K562 (cell line): ENCODE measurements around the gene LDB2. TPM values are rescaled to one million over a fixed set of nuclear protein-coding genes. Genes with fewer than 3 reads are reported as not detected.

Experiments
- ATAC-seq: fragments of 200-7000 bp; cut with Tn5 transposase; 3 replicates; pipeline ENCODE4 v1.9.1; 2020; ENCODE audit warnings: moderate library complexity
- BruUV-seq: library from RNA; stranded (reverse); fragments of 400-500 nt; replicated peaks from 2 replicates; lab custom pipeline; 2021; lab: Mats Ljungman, UMichigan
- CTCF ChIA-PET: fragments of 300-600 bp; formaldehyde crosslinking; extraction: SDS; loops from one replicate; lab custom pipeline; 2021; ENCODE audit warnings: low intra/inter-chr PET ratio; lab: Yijun Ruan, JAX
- POLR2A ChIA-PET: fragments of 300-600, 350-650 bp; sonication (Branson Sonifier 250); formaldehyde crosslinking; extraction: SDS; loops from one replicate; lab custom pipeline; 2021; ENCODE audit warnings: antibody characterized with exemption, inconsistent platforms; lab: Yijun Ruan, JAX
- DNase-seq, 4 experiments: peaks; one replicate each; pipeline versions ENCODE4 v3.0.0 to v3.0.0-alpha.2; 2011 to 2018; ENCODE audit warnings: low spot score in 3 of 4, mixed read lengths in 3 of 4; ENCODE audit errors: extremely low read depth in 1 of 4
- FAIRE-seq: peaks from 2 replicates; lab custom pipeline; 2011; peaks lifted over from hg19 to GRCh38; lab: Jason Lieb, UNC
- H2AFZ ChIP-seq: 2 replicates; pipeline ENCODE4 v1.6.0; 2011; ENCODE audit warnings: low read depth, low read length, control low read depth, inconsistent platforms
- H3K27ac ChIP-seq: fragments of 200-600 bp; 3 replicates; pipeline ENCODE4 v1.8.0; 2011; ENCODE audit warnings: low read depth, mild to moderate bottlenecking, control low read depth, inconsistent platforms, low read length, moderate library complexity, mixed read lengths; ENCODE audit errors: extremely low read depth
- H3K27me3 ChIP-seq, 2 experiments: fragments of 300-600 bp in 1 of 2; 2 replicates in 1 of 2; 3 replicates in 1 of 2; pipeline versions ENCODE4 v1.6.0 to v1.8.0; 2011; ENCODE audit warnings: inconsistent platforms in 2 of 2, low read length in 2 of 2, mild to moderate bottlenecking in 1 of 2, mixed read lengths in 1 of 2, moderate library complexity in 1 of 2; ENCODE audit not compliant: control insufficient read depth in 2 of 2, insufficient read depth in 2 of 2
- H3K36me3 ChIP-seq: fragments of 300-600 bp; 3 replicates; pipeline ENCODE4 v1.8.0; 2011; ENCODE audit warnings: mild to moderate bottlenecking, low read length, inconsistent platforms; ENCODE audit not compliant: control insufficient read depth, insufficient read depth
- H3K4me1 ChIP-seq, 2 experiments: fragments of 200-600 bp in 1 of 2; replicated peaks in 1 of 2; 2 replicates in 1 of 2; 3 replicates in 1 of 2; pipeline versions ENCODE4 v1.5.1 to v1.8.0; 2011; ENCODE audit warnings: inconsistent platforms in 2 of 2, low read length in 2 of 2, mild to moderate bottlenecking in 1 of 2, mixed read lengths in 1 of 2, moderate library complexity in 1 of 2; ENCODE audit not compliant: control insufficient read depth in 2 of 2, insufficient read depth in 2 of 2
- H3K4me2 ChIP-seq: 2 replicates; pipeline ENCODE4 v1.6.1; 2011; ENCODE audit warnings: low read length, control low read depth, inconsistent platforms, mixed read lengths; ENCODE audit not compliant: insufficient read depth
- H3K4me3 ChIP-seq: fragments of 200-600 bp; sonication (generic), shearing (Covaris generic); 2 replicates; pipeline ENCODE4 v1.5.1; 2016; ENCODE audit warnings: control low read depth, inconsistent platforms
- H3K79me2 ChIP-seq: fragments of 200-600 bp; 3 replicates; pipeline ENCODE4 v1.8.0; 2011; ENCODE audit warnings: low read length, inconsistent platforms; ENCODE audit not compliant: control insufficient read depth, insufficient read depth
- H3K9ac ChIP-seq, 2 experiments: 2 replicates each; pipeline versions ENCODE4 v1.6.0 to v1.6.1; 2011; ENCODE audit warnings: low read depth in 2 of 2, low read length in 2 of 2, control low read depth in 1 of 2, inconsistent platforms in 1 of 2, mild to moderate bottlenecking in 1 of 2, mixed read lengths in 1 of 2; ENCODE audit not compliant: insufficient read depth in 1 of 2
- H3K9me1 ChIP-seq: one replicate; pipeline ENCODE4 v1.6.0; 2011; ENCODE audit warnings: inconsistent platforms, mild to moderate bottlenecking, low read length, moderate library complexity; ENCODE audit not compliant: control insufficient read depth, insufficient read depth
- H3K9me3 ChIP-seq: replicated peaks from 2 replicates; pipeline ENCODE4 v1.5.1; 2011; ENCODE audit warnings: low read depth, low read length, inconsistent platforms; ENCODE audit not compliant: control insufficient read depth, insufficient read depth
- H4K20me1 ChIP-seq: replicated peaks from 2 replicates; pipeline ENCODE4 v1.6.1; 2011; ENCODE audit warnings: low read length, inconsistent platforms, mixed read lengths; ENCODE audit not compliant: control insufficient read depth, insufficient read depth
- EHMT2 ChIP-seq: fragments of 450-650 bp; IDR thresholded peaks from 2 replicates; pipeline ENCODE4 v1.6.1; 2018; ENCODE audit warnings: antibody characterized with exemption
- HNRNPLL ChIP-seq: fragments of 200-400 bp; formaldehyde crosslinking; IDR thresholded peaks from 2 replicates; pipeline ENCODE4 v1.6.1; 2017; ENCODE audit warnings: low read length, low read depth, mild to moderate bottlenecking; ENCODE audit not compliant: poor library complexity, severe bottlenecking
- KAT8 ChIP-seq: fragments of 450-650 bp; IDR thresholded peaks from 2 replicates; pipeline ENCODE4 v1.6.1; 2016; ENCODE audit warnings: low read depth, mild to moderate bottlenecking
- MAFF ChIP-seq: IDR thresholded peaks from 2 replicates; pipeline ENCODE4 v1.6.1; 2012; ENCODE audit warnings: low read length, improper control_type of control experiment
- NCOA4 ChIP-seq: fragments of 450-650 bp; IDR thresholded peaks from 2 replicates; pipeline ENCODE4 v1.6.1; 2018; ENCODE audit warnings: mild to moderate bottlenecking; ENCODE audit not compliant: partially characterized antibody
- NFYB ChIP-seq: IDR thresholded peaks from 2 replicates; pipeline ENCODE4 v1.6.1; 2011; ENCODE audit warnings: mild to moderate bottlenecking, moderate library complexity; ENCODE audit not compliant: insufficient read length; ENCODE audit errors: extremely low read depth
- NR2F6 ChIP-seq: fragments of 450-650 bp; formaldehyde crosslinking; IDR thresholded peaks from 2 replicates; pipeline ENCODE4 v1.4.0; 2020; ENCODE audit warnings: mild to moderate bottlenecking
- PHTF2 ChIP-seq: fragments of 250-450 bp; sonication (Bioruptor Pico); IDR thresholded peaks from 2 replicates; pipeline ENCODE4 v1.5.0; 2021; ENCODE audit warnings: mild to moderate bottlenecking
- ZBTB17 ChIP-seq: fragments of 450-650 bp; formaldehyde crosslinking; IDR thresholded peaks from 2 replicates; pipeline ENCODE4 v1.4.0; 2020; ENCODE audit warnings: mild to moderate bottlenecking
- ZNF23 ChIP-seq: fragments of 250-450 bp; sonication (Bioruptor Pico); IDR thresholded peaks from 2 replicates; pipeline ENCODE4 v1.4.0; 2020; ENCODE audit warnings: mild to moderate bottlenecking
- ZNF586 ChIP-seq: fragments of 450-650 bp; formaldehyde crosslinking; conservative IDR thresholded peaks from 2 replicates; pipeline ENCODE4 v1.4.0; 2020; ENCODE audit warnings: mild to moderate bottlenecking, moderate library complexity
- WGBS: fragments of 100-300 bp; shearing (Covaris generic); methylation state at CpG from one replicate; pipeline ENCODE4 v1.1.6; 2016; ENCODE audit warnings: low coverage, mixed read lengths; ENCODE audit not compliant: insufficient coverage; ENCODE audit errors: missing lambda C conversion rate; 5-methylcytosine and 5-hydroxymethylcytosine counted together
- in situ Hi-C: fragments of 300-500 bp; cut with MboI; formaldehyde crosslinking; loops from 4 replicates; pipeline ENCODE4 v1.15.0; 2018; ENCODE audit warnings: inconsistent platforms, mixed read lengths
- intact Hi-C: fragments of 100-400 bp; cut with micrococcal nuclease; formaldehyde crosslinking; loops from 2 replicates; pipeline ENCODE4 v1.14.2; 2022
- polyA plus RNA-seq, 8 experiments: library from polyadenylated mRNA; depleted of rRNA in 4 of 8; stranded (reverse) in 5 of 8; unstranded in 3 of 8; fragments of >200 nt; fragmentation: Nextera tagmentation in 2 of 8; fragmentation: Illumina TruSeq in 1 of 8; extraction: Ambion mirVana in 2 of 8; extraction: Trizol in 1 of 8; gene quantifications; 2 replicates each; pipeline versions ENCODE4 v1.2.1 to v1.2.3, GENCODE V29; 2011 to 2014; ENCODE audit warnings: inconsistent platforms in 1 of 8, missing spikeins in 1 of 8
- total RNA-seq, 7 experiments: library from RNA; depleted of rRNA in 6 of 7; stranded (reverse); fragments of >200 nt in 6 of 7; fragmentation: Illumina TruSeq in 2 of 7; extraction: Trizol in 2 of 7; gene quantifications; 2 replicates each; pipeline versions ENCODE4 v1.2.1 to v1.2.3, GENCODE V29; 2011 to 2021; ENCODE audit warnings: low replicate concordance in 1 of 7
- TF ChIP-seq, protein P1 (sequence below): fragments of 250-450 bp; sonication (Bioruptor Pico); IDR thresholded peaks from 2 replicates; pipeline ENCODE4 v1.8.0; 2021; ENCODE audit warnings: mild to moderate bottlenecking, moderate library complexity
- TF ChIP-seq, protein P2 (sequence below), 2 experiments: fragments of 250-450 bp in 1 of 2; fragments of 450-650 bp in 1 of 2; sonication (Bioruptor Pico) in 1 of 2; IDR thresholded peaks; 2 replicates each; pipeline versions ENCODE4 v1.6.1 to v1.8.0; 2016 to 2021; ENCODE audit warnings: mild to moderate bottlenecking in 2 of 2, moderate library complexity in 2 of 2, missing compliant biosample characterization in 1 of 2, missing genetic modification characterization in 1 of 2
- TF ChIP-seq, protein P3 (sequence below): fragments of 250-450 bp; sonication (Bioruptor Pico); IDR thresholded peaks from 2 replicates; pipeline ENCODE4 v1.9.0; 2021; ENCODE audit warnings: mild to moderate bottlenecking, inconsistent platforms

Gene LDB2
- total and polyA plus RNA-seq, 9 of the 15 experiments (the other 6 are each of a cell fraction or from before 2014, with no cell fraction given) = 0.10 to 0.20 TPM; not detected in 7

DNA sequence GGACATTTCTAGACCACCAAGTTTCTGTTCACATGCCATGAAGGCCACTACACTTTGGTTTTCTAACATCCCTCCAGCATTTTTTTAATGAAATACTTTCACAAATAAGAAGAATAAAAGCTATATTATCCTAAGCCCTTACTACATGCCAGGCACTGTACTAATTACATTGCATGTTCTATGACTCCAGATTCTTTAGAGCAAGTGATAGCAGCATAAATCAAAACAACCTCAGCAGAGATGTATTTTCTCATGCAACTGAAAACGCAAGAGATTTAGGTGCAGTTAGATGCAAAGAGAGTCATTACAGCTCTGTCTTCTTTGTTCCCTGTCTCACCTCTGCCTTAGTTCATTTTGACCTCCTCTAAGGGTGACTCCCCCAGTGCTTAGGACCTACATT lies 230.0 kb downstream of the LDB2 start:
- no peaks in the 10 kb centered on the region for H3K4me1 ChIP-seq
- no peaks in the 10 kb centered on the region; a peak in 1 of 5 replicates for H3K27me3 ChIP-seq
- H3K27ac ChIP-seq = no peak overlapping the region
- FAIRE-seq (no peak), ATAC-seq (no peak)
- TF ChIP-seq, protein P1, sequence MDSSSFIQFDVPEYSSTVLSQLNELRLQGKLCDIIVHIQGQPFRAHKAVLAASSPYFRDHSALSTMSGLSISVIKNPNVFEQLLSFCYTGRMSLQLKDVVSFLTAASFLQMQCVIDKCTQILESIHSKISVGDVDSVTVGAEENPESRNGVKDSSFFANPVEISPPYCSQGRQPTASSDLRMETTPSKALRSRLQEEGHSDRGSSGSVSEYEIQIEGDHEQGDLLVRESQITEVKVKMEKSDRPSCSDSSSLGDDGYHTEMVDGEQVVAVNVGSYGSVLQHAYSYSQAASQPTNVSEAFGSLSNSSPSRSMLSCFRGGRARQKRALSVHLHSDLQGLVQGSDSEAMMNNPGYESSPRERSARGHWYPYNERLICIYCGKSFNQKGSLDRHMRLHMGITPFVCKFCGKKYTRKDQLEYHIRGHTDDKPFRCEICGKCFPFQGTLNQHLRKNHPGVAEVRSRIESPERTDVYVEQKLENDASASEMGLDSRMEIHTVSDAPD = no peak
- TF ChIP-seq KAT8 (no peak), HNRNPLL (no peak), PHTF2 (CRISPR knock-in tag) (no peak), ZNF23 (no peak), EHMT2 (no peak)
- TF ChIP-seq, all 486 proteins: peak for 0
- Histone ChIP-seq H3K36me3 (no peaks in the 10 kb centered on the region), H3K9me3 (no peaks in the 10 kb centered on the region), H3K9me1 (no peaks in the 10 kb centered on the region), H3K4me3 (no peak overlapping the region), H2AFZ (no peak overlapping the region), H3K9ac (no peak overlapping the region), H3K79me2 (no peaks in the 10 kb centered on the region), H4K20me1 (no peaks in the 10 kb centered on the region), H3K4me2 (no peak overlapping the region)
- ChIA-PET POLR2A (no interaction called here), CTCF (no interaction called here)
- in situ Hi-C loops = no loop called here
- DNase-seq = no peak
- 0% methylated on average over 1 of the region's 1 CpG for WGBS
- BruUV-seq = no TSS peak
- intact Hi-C loops = no loop called here

DNA sequence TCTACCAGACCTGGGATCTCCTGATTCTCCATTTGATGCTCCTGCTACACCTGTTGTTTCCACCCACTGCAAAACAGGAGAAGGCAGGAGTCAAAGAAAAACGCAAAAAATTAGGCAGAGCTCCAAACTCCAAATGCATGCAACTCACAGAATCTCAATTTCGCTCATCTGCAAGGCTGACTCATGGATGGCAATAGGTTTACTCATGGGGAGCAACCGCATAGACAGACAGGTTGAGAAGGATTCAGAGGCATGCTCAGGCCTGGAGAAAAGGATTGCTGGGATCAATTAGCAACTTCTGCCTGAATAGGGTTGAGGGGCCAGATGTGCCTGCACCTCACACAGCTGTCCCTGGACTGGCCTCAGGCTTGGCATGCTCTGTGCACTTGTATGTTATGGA lies 231.0 kb downstream of the LDB2 start:
- intact Hi-C loops = no loop called here
- H3K79me2 ChIP-seq = no peaks in the 10 kb centered on the region
- ChIA-PET POLR2A (no interaction called here), CTCF (no interaction called here)
- ATAC-seq (no peak), DNase-seq (no peak), FAIRE-seq (no peak)
- H3K4me2 ChIP-seq = no peak overlapping the region
- no peaks in the 10 kb centered on the region for H4K20me1 ChIP-seq
- in situ Hi-C loops = no loop called here
- H3K9me1 ChIP-seq = no peaks in the 10 kb centered on the region
- H3K9ac ChIP-seq = no peak overlapping the region
- H3K4me3 ChIP-seq = no peak overlapping the region
- H3K36me3 ChIP-seq = no peaks in the 10 kb centered on the region
- no peak overlapping the region for H3K27ac ChIP-seq
- H3K27me3 ChIP-seq = no peaks in the 10 kb centered on the region; a peak in 1 of 5 replicates
- no peaks in the 10 kb centered on the region for H3K9me3 ChIP-seq
- H3K4me1 ChIP-seq = no peaks in the 10 kb centered on the region
- 0% methylated on average over 3 of the region's 3 CpGs for WGBS
- H2AFZ ChIP-seq = no peak overlapping the region
- no TSS peak for BruUV-seq
- TF ChIP-seq ZBTB17 (CRISPR knock-in tag) = no peak
- TF ChIP-seq NFYB = no peak
- no peak for TF ChIP-seq NR2F6
- no peak for TF ChIP-seq MAFF
- TF ChIP-seq ZNF586 (CRISPR knock-in tag) = no peak
- TF ChIP-seq, protein P2, sequence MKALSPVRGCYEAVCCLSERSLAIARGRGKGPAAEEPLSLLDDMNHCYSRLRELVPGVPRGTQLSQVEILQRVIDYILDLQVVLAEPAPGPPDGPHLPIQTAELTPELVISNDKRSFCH (CRISPR knock-in tag; IDR thresholded peaks at IDR 0.05) = no peak
- TF ChIP-seq, protein P2 (tag; IDR thresholded peaks at IDR 0.05) = no peak
- TF ChIP-seq, protein P3, sequence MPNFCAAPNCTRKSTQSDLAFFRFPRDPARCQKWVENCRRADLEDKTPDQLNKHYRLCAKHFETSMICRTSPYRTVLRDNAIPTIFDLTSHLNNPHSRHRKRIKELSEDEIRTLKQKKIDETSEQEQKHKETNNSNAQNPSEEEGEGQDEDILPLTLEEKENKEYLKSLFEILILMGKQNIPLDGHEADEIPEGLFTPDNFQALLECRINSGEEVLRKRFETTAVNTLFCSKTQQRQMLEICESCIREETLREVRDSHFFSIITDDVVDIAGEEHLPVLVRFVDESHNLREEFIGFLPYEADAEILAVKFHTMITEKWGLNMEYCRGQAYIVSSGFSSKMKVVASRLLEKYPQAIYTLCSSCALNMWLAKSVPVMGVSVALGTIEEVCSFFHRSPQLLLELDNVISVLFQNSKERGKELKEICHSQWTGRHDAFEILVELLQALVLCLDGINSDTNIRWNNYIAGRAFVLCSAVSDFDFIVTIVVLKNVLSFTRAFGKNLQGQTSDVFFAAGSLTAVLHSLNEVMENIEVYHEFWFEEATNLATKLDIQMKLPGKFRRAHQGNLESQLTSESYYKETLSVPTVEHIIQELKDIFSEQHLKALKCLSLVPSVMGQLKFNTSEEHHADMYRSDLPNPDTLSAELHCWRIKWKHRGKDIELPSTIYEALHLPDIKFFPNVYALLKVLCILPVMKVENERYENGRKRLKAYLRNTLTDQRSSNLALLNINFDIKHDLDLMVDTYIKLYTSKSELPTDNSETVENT (CRISPR knock-in tag) = no peak
- TF ChIP-seq NCOA4 = no peak
